Lower lobe of right lung (tissue), 2 donors: Measurements from ENCODE around the gene APOBEC3B. TPM values are rescaled to one million over a fixed set of nuclear protein-coding genes. Genes with fewer than 3 reads are reported as not detected.
A peak's percentile ranks its signal among the peaks of the same experiment; 100 is the strongest.

Source experiments
- ATAC-seq, 2 donors: fragments of 200-7000 bp; cut with Tn5 transposase; one replicate each; pipeline ENCODE4 v1.9.1; 2020 to 2022; ENCODE audit warnings: mild to moderate bottlenecking in 2 of 2, moderate library complexity in 2 of 2
- DNase-seq: peaks from one replicate; pipeline ENCODE4 v3.0.0-alpha.2; 2020
- H3K27ac ChIP-seq: fragments of 200-600 bp; one replicate; pipeline ENCODE4 v1.8.0; 2022
- H3K27me3 ChIP-seq: fragments of 200-600 bp; one replicate; pipeline ENCODE4 v1.8.0; 2022; ENCODE audit warnings: low read depth
- H3K36me3 ChIP-seq: fragments of 200-600 bp; one replicate; pipeline ENCODE4 v1.8.0; 2022; ENCODE audit warnings: mild to moderate bottlenecking
- H3K4me1 ChIP-seq: fragments of 200-600 bp; one replicate; pipeline ENCODE4 v1.8.0; 2022
- H3K4me3 ChIP-seq: fragments of 200-600 bp; one replicate; pipeline ENCODE4 v1.8.0; 2022; ENCODE audit warnings: mild to moderate bottlenecking
- H3K9me3 ChIP-seq: fragments of 200-600 bp; one replicate; pipeline ENCODE4 v1.8.0; 2022
- intact Hi-C: fragments of 100-400 bp; cut with DNase I; formaldehyde crosslinking; loops from one replicate; pipeline ENCODE4 v1.11.0; 2022
- total RNA-seq: library from RNA; stranded (reverse); fragmentation: NEBNext Ultra II Directional; extraction: Animal tissue kit (Norgen Biotek cat#: 25700); gene quantifications from one replicate; pipeline ENCODE4 v1.2.1, GENCODE V29; 2021
- TF ChIP-seq, protein P1 (sequence below): fragments of 200-600 bp; IDR thresholded peaks from one replicate; pipeline ENCODE4 v1.8.0; 2022; ENCODE audit warnings: antibody characterized with exemption, mild to moderate bottlenecking
- donor health status: DM: no; HTN: yes; CAD: no; lungs with severe emphysema.

APOBEC3B gene
- total RNA-seq, 1 donor from 2014 or later: 1.0 TPM

- DNase-seq: no peak
- intact Hi-C loops: no loop called here
These were observed 44.6 kb upstream of the APOBEC3B start for GRCh38 chr22:38937541-38937940.

GRCh38 chr22:38938221-38938620 lies 43.9 kb upstream of the APOBEC3B start:
- Histone ChIP-seq H3K4me3 (no peak overlapping the region), H3K27me3 (peaks cover 6% of the 10 kb centered on the region), H3K27ac (no peak overlapping the region), H3K9me3 (no peaks in the 10 kb centered on the region), H3K4me1 (peaks cover 9% of the 10 kb centered on the region), H3K36me3 (no peaks in the 10 kb centered on the region)
- intact Hi-C loops: no loop called here
- DNase-seq (no peak), ATAC-seq (no peak)
- TF ChIP-seq, protein P1, sequence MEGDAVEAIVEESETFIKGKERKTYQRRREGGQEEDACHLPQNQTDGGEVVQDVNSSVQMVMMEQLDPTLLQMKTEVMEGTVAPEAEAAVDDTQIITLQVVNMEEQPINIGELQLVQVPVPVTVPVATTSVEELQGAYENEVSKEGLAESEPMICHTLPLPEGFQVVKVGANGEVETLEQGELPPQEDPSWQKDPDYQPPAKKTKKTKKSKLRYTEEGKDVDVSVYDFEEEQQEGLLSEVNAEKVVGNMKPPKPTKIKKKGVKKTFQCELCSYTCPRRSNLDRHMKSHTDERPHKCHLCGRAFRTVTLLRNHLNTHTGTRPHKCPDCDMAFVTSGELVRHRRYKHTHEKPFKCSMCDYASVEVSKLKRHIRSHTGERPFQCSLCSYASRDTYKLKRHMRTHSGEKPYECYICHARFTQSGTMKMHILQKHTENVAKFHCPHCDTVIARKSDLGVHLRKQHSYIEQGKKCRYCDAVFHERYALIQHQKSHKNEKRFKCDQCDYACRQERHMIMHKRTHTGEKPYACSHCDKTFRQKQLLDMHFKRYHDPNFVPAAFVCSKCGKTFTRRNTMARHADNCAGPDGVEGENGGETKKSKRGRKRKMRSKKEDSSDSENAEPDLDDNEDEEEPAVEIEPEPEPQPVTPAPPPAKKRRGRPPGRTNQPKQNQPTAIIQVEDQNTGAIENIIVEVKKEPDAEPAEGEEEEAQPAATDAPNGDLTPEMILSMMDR: no peak

More at GRCh38 chr22:38937541-38937940, 44.6 kb upstream of the APOBEC3B start:
- Histone ChIP-seq H3K9me3 (no peaks in the 10 kb centered on the region), H3K4me3 (no peak overlapping the region), H3K27ac (no peak overlapping the region), H3K27me3 (peaks cover 6% of the 10 kb centered on the region), H3K4me1 (peaks cover 4% of the 10 kb centered on the region), H3K36me3 (no peaks in the 10 kb centered on the region)
- ATAC-seq: no peak
- TF ChIP-seq, protein P1: no peak

- no peak for ATAC-seq
These were observed 43.2 kb upstream of the APOBEC3B start for GRCh38 chr22:38938925-38939324.

DNA sequence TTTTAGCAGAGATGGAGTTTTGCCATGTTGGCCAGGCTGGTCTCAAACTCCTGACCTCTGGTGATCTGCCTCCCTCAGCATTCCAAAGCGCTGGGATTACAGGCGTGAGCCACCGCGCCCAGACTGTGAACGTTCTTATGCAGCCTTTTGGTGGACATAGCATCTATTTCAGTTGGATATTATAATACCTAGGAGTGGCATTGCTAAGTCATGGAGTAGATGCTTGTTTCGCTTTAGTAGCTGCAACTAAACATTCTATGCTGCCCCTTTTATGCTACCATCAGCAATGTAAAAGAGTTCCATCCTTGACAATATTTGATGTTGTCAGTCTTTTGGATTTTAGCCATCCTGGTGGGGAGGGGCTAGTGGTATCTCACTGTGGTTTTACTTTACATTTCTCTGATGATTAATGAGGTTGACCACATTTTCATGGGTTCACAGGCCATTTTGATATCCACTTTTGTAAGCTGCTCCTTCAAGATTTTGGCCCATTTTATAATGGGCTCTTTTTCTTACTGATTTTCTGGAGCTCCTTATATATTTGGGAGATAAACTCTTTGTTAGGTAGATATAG lies 41.2 kb upstream of the APOBEC3B start:
- TF ChIP-seq, protein P1: no peak
- ATAC-seq: no peak
- no peak for DNase-seq
- Histone ChIP-seq H3K27me3 (peaks cover 6% of the 10 kb centered on the region), H3K27ac (peak overlapping the region; percentile 0), H3K4me3 (no peak overlapping the region), H3K4me1 (peaks cover 13% of the 10 kb centered on the region), H3K9me3 (no peaks in the 10 kb centered on the region), H3K36me3 (no peaks in the 10 kb centered on the region)
- intact Hi-C loops: no loop called here

More at GRCh38 chr22:38938925-38939324, 43.2 kb upstream of the APOBEC3B start:
- H3K4me1 ChIP-seq: peaks cover 13% of the 10 kb centered on the region
- H3K27ac ChIP-seq: no peak overlapping the region
- intact Hi-C loops: no loop called here
- H3K9me3 ChIP-seq: no peaks in the 10 kb centered on the region
- TF ChIP-seq, protein P1: no peak
- no peaks in the 10 kb centered on the region for H3K36me3 ChIP-seq
- H3K27me3 ChIP-seq: peaks cover 6% of the 10 kb centered on the region
- DNase-seq: no peak
- H3K4me3 ChIP-seq: no peak overlapping the region

DNA sequence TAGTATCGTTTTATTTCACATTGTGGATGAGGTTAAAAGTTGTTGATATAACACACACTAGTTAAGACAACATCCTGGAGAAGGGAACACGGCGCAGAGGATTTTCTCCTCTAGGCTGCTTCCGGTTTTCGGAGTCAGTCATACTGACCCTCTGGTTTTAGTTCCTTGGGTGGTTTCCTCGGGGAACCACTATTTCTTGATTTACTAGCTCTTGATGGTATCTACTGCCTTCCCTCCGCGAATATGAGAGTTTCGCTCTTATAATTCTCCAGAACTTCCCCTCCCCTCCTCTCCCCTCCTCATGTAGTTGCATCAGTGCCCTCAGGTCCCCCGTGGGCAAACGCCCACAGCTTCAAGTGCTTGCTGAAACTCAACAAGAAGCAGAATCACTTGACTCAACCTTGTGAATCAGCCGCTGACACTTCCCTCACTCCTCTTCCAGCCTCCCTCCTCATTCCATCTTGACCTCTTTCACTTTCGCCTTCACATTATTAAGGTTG lies 40.6 kb upstream of the APOBEC3B start:
- TF ChIP-seq, protein P1: no peak
- ATAC-seq (peak; percentile 82 to 85), DNase-seq (peak; percentile 78)
- Histone ChIP-seq H3K27ac (peak overlapping the region; percentile 0), H3K4me3 (no peak overlapping the region), H3K9me3 (no peaks in the 10 kb centered on the region), H3K27me3 (peaks cover 6% of the 10 kb centered on the region), H3K36me3 (no peaks in the 10 kb centered on the region), H3K4me1 (peaks cover 13% of the 10 kb centered on the region)
- intact Hi-C loops: no loop called here
